Hepatic stellate cell (primary cell): Measurements from ENCODE around the gene ZCCHC9.
"Not testable (repeated sequence)": the region's sequence is repeated elsewhere in the genome, so short reads cannot be mapped to it uniquely, and the experiment has no call there.

Experiments used
- DNase-seq: peaks from one replicate; pipeline ENCODE4 v3.0.0; 2011; ENCODE audit warnings: low spot score

ZCCHC9 gene

DNA sequence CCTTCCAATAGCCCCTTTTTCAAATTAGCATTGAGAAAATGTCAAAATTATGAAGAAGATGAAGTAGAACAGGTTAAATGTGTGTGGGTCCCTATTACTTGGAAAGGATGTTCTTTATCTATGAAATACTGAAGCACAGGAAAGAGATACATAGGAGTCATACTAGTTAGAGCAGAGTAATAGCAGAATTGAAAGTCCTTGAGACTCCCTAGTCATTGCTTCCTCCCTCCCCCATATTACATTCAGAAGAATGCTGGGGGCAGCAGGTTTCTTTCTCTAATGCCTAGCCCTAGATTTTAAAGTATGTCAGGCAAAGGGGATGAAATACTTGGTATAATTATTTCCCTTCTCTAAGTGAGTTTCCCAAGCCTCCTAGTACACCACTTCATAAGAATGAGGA, 4.4 kb downstream of the ZCCHC9 start:
- DNase-seq, result no peak

DNA sequence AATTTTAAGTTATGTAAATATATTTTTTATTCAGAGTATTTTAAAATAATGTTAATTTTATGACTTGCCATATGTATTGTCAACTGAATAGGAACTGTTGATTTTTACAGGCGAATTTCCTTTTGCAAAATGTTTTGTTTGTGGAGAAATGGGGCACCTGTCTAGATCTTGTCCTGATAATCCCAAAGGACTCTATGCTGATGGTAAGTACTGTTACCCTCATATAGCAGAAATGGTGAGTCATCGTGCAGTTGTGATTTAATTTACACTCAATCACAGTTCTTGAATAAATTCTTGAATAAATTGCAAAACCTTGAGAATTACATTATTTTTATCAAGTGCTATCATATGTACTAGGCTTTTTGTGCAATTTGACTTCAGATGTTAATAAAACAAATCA, 7.4 kb downstream of the ZCCHC9 start:
- DNase-seq, result no peak

DNA sequence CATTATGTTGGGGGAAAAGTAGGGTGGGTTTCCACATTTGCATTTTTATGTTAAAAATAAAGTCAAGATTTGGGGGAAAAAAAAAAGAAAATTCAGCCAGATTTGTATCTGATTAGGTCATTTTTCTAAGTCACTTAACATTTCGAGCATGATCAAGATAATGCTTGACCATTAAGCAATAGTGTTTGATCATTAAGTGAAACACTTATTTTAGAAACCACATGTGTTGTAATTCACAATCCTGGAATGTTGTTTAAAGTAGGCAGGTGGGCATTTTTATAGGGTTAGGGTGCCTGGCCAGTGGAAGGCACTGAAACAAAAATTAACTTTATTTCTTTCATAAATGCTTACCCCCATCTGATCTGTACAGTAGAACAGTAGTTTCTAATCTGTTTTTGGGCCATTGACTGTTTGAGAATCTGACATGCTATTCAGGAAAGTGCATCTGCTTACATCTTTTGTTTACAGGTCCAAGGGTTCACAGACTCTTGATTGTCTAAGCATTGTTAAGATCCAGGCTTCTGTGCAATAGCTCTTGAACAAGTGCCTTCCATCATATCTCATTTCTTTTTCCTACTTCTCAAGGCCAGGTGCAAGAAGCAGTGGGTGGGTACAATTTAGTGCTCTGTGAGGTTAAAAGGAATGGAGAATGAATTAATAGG, 9.1 kb downstream of the ZCCHC9 start:
- no peak for DNase-seq

DNA sequence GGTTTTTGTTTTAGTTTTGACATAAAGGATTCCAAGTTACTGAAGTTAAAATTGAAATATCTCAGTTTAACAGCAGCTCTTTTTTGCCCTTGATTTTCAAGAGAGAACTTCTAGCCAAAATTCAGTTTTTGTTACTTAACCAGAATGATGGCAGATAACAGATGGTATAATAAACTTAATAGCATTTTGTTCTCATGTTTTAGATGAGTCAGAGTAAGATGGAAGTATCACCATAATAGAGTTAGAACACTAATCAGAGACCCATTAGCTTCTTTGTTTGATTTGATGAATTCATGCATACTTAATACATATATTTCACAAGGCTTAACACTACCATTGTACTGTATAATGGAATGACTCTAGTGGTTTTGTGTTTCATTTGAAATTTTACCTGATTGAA, 11.9 kb downstream of the ZCCHC9 start:
- no peak for DNase-seq

DNA sequence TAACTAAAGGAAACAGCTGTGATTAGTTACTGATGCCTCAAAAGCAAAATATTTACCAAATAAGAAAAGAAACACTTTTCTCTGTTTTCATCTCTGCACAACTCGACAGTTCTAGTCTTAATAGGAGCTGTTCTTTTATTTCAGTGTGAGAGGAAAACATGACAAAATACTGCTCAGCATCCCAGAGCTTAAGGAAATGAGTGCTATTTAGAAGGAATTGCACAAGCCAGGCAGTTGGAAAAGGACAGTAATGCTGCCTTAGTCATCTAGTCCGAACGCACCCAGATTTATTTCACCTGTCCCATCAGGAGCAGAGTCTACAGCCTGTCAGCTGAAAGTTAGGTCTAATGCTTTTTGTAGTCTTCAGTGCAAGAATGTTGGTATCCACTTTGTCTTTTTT, 12.3 kb downstream of the ZCCHC9 start:
- no peak for DNase-seq

DNA sequence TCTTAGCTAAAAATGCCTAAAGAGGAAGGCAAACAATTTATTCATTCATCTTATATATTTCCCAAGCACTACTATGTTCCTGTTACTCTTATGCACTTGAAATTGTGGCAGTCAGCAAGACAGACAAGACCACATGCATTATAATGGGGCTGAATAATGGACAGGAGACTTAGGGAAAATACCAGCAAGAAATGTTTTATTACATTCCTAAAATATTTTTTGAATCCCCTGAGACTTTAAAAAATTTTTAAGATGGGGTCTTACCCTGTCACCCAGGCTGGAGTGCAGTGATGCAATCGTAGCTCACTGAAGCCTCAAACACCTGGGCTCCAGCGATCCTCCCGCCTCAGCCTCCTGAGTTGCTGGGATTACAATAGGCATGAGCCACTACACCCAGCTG, 13.2 kb downstream of the ZCCHC9 start:
- no peak for DNase-seq

DNA sequence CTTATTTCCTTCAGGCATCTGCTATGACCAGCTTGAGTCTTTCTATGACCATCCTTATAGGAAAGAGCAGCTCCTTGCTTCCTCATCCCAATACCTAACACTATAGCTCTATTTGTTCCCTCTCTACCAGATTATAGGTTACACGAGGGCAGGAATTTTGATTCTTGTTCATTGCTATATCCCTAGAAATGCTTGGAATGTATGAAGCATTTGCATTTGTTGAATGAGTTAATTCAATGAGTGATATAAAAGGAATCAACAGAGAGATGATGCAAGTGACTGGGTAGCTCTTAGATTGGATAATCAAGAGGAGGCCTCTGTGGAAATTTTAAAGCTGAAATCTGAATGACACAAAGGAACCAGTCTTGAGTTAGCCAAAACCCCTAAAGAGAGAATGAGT, 13.9 kb downstream of the ZCCHC9 start:
- peak; percentile 14 for DNase-seq

DNA sequence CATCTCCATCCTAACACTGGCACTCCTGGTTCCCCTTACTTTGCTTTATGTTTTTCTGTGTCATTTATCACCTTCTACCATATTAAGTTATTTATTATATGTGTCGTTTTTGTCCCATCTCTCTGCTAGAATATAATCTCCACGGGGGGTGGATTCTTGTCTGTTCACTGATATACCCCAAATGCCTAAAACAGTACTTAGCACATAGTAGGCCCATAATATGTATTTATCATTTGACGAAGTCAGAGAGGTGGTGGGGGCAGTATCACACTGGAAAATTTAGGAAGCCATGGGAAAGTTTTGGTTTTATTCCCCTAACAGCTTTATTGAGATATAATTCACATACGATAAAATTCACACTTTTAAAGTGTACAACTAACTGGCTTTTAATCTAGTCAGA, 14.4 kb downstream of the ZCCHC9 start:
- no peak for DNase-seq

DNA sequence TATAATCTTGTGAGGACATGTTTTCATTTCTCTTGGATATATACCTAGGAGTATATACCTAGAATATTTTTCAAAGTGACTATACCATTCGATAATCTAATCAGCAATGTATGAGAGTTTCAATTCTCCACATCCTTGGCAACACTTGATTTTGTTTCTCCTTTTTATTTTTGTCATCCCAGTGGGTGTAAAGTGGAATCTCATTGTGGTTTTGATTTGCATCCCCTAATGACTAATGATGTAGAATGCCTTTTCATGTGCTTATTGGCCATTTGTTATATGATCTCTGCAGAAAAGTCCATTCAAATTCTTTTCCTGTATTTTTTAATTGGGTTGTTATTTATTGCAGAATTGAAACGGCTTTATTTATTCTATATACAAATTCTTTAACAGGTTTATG, 15.2 kb downstream of the ZCCHC9 start:
- no peak for DNase-seq

DNA sequence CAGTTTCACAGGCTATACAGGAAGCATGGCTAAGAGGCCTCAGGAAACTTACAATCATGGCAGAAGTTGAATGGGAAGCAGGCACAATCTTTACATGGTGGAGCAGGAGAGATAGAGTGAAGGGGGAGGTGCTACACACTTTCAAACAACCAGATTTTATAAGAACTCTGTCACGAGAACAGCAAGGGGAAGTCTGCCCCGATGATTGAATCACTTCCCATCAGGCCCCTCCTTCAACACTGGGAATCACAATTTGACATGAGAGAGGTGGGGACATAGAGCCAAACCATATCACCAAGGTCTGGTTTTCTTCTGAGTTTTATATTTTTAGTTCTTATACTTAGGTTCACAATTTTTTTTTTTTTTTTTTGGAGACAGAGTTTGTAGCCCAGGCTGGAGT, 16.1 kb downstream of the ZCCHC9 start:
- DNase-seq, result no peak

DNA sequence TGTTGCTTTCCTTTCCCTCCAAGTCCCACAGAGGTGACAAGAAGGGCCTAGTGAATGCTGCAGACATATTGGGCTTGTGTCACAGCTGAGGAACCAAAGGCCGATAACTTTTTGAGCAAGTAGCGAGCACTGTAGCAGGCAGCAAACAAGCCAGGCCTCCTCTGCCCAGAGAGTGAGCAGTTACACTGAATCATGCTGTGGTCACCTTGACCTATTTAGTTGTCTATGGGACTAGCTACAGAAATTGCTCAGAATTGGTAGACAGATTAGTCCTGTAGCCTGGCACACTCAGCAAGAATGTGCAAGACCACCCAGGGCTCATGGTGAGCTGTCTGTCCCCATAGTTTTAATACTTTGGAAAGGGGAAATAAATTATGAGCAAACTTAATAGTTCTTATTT, 25.2 kb downstream of the ZCCHC9 start:
- DNase-seq, result no peak

DNA sequence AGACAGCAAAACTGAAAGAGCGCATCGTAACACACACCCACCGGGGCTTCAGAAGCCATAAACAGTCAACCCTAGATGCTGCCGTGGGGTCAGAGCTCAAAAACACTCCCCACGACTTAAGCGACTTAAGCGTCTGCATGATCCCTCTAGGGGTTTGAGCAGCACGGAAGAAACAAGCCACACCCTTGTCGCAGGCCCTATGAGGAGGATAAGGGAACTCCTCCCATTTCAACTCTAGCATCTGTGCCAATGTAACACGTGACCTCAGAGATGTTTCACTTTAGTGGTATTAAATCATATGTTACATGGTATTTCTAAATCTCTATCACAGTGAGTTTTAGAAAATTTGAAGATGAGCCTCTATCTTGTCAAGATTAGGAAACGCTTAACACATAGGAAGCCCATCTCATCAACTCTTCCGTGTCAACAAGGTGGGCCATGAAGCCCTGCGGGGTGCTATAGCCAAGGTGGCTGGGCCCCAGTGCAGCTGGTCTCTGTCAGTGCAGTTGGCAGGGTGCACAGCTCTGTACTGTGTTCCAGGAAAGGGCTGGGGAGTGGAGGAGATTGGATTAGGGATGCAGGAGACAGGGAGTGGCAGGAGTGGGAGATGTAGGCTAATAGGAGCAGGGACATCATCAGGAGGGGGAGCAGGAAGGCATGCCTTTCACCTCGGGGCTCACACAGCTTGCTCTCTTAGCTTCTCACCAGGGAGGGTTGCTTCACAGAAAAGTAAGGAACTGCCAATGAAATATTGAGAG, 33.1 kb downstream of the ZCCHC9 start:
- no peak for DNase-seq

DNA sequence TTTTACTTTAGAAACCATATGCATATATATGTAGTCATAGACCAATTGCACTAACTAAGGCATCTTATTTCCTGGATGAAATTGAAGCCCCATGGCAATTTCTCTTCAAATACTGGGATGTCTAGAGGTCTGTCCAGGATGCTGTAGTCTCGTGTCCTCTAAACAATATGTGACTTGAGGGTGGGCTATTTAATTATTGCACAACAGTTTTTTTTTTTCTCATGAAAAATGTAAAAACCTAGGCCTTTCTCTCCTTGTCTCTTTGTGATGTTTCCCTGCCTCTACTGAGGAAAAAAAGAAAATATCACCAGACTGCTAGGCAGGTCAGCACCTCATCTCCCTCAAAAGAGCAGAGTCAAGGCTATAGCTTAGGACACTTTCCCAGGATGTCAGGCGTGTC, 34.6 kb downstream of the ZCCHC9 start:
- no peak for DNase-seq

DNA sequence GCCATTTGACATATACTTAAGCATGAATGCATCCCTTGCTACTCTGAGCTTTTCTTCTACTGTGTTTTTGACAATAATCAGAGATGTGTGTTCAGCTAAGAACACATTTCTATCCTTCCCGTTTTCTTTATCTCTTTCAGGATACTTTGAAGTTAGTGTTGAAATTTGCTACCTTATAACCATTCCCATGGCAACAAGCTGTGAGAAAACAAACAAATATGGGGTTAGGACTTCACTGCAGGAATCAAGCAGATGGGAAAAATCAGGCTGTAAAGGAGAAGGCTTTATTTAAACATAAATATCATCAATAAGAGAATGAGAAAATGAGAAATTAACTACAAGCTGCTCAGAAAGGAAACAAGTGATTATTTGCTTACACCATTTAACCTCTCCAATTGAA, 35.2 kb downstream of the ZCCHC9 start:
- DNase-seq, result no peak

DNA sequence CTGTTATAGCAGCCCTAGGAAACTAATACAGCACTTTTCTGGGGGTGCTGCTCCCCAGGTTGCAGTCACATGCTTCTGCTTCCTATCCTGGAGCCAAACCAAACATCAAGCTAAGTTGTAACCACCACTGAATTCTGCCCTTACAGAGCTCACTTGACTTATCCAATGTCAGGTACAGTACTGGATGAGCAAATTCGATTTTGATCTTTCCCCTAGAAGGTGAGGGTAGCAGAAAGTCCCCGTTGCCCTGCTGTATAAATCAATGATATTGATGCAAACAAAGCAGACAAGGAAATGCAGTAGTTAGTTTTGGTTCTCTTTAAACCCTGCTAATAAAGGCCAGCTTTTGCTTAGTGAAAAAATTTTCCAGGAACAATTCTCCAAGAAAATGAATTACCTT, 36.4 kb downstream of the ZCCHC9 start:
- no peak for DNase-seq

DNA sequence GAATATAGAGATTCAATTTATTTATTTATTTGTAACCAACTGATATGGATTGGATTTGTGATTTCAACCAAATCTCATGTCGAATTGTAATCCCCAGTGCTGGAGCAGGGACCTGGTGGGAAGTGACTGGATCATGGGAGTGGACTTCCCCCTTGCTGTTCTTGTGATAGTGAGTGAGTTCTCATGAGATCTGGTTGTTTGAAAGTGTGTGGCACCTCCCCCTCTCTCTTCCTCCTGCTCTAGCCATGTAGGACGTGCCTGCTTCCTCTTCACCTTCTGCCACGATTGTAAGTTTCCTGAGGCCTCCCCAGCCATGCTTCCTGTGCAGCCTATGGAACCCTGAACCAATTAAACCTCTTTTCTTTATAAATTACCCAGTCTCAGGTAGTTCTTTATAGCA, 36.8 kb downstream of the ZCCHC9 start:
- DNase-seq, result not testable (repeated sequence)

DNA sequence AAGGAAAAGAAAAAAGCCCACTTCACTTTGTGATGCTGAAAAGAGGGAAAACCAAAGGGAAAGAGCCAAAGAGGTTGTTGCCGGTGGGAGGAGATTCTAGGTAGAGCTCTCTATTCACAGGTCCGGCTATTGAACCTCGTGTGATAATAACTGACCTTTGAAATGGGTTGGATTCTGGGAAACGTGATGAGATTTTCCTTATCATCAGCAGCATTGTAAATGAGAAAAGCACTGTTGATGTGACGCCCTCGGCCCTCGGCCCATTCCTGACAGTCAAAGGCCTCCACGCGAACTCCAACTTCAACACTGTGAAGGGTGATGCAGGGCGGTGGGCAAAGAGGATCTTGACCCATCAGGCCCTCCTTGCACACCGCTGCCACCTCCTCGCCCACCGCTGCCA, 43.3 kb downstream of the ZCCHC9 start:
- DNase-seq, result no peak

DNA sequence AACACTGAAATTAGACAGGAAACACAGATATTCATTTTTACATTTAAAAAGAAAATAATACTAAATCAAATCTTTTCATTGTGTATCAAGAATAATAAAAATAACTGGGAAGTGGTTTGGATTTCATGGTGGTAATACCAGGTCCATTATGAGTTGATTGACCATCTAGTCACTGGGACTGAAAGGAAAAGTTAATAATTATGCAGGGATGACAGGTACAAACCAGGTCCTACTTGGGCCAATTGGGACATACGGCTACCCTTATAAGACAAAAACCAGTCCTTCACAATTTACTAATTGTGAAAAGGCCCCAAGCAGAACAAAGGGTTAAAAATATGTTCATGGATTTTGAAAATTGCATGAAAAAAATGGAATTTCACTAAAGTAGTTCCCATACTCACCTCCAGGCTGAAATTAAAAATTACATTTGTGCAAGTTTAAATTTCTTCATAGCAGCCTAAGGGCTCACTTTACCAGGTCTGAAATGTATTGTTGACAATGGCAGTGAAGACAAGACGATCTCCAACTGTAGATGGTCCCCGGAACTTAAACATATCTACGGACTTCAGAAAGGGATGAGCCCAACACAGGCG, 44.1 kb downstream of the ZCCHC9 start:
- no peak for DNase-seq

DNA sequence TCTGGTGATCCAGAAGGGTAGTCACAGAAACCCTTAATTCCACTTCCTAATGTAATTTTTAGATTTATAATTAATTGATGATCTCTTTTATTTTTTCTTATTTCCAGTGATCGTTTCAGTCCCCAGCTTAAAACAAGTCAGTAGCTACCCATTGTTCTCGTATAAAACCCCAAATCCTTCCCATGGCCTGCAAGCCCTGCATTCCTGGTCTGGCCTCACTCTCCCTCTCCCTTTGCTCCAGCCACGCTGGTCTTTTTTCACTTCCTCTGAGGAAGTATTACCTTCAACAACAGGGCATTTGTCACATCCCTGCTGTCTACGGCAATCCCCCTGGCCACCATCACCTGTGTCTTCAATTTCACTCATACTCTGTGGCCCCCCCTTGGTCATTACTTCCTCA, 47.8 kb downstream of the ZCCHC9 start:
- no peak for DNase-seq

DNA sequence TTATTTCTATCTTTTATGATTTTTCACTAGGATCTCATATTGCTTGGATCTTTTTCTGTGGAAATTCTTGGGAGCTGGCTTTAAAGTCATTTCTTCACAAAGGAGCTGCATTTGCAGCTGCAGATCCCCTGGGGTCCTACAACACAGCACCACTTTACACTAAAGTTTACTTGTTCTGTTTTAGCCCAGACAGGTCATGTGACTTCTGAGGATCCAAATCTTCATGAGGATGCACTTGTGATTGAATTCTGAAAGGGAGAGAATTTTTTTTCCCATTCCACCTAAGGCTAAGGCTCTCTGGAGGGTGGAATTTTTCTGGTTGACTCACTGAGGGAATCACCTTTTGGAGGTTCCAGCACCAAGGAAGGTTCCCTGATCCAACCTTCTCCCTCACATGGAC, 49.1 kb downstream of the ZCCHC9 start:
- DNase-seq, result no peak

DNA sequence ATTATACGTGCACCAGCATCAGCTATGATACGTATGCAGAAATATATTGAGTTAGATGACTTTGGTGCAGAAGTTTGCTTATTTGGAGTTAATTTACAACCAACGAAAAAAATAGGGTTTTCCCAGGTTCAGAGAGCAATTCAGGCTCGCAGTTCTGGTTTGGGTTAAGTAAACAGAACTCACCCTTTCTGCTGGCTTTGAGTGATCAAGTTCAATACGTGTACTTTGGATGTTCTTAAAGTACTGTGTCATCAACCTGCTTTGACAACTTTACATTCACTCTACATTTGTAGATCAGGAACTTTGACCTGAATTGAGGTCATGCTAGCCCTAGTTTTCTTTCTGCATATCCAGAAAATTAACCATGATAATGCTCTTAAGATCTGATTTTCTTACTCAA, 51.8 kb downstream of the ZCCHC9 start:
- no peak for DNase-seq

DNA sequence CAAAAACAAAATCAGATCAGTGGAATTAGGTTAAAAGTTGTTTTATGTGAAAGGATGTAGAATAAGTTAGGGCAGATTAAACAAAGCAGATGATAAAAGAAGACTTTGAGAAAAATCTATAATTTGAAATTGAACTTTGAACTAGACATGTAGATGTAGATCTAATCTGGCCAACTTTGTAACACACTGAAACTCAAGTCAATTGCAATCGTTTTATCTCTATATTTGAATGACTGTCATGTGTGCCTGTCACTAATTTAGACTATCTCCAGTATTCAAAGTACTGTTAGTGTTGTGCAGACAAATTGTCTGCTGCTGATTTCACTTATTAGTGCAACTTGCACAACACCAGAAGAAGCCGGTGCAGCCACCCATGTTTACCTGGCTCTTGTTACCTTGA, 52.7 kb downstream of the ZCCHC9 start:
- no peak for DNase-seq
